H1 (cell line): ENCODE results near the gene NAA40. TPM values are rescaled to one million over a fixed set of nuclear protein-coding genes. Genes with fewer than 3 reads are reported as not detected.

Source experiments
- CTCF ChIA-PET: fragments of 300-600 bp; sonication (Branson Sonifier 250); formaldehyde crosslinking; loops from one replicate; lab custom pipeline; 2021; ENCODE audit not compliant: partially characterized antibody; lab: Charles Lee
- POLR2A ChIA-PET: fragments of 300-600 bp; sonication (Branson Sonifier 250); formaldehyde crosslinking; loops from one replicate; lab custom pipeline; 2021; ENCODE audit warnings: inconsistent platforms; ENCODE audit not compliant: partially characterized antibody; lab: Charles Lee
- DNase-seq, 2 experiments: peaks; one replicate each; pipeline versions ENCODE4 v3.0.0 to v3.0.0-alpha.2; 2010 to 2022; ENCODE audit warnings: low spot score in 2 of 2, low read depth in 1 of 2, mixed read lengths in 1 of 2
- FAIRE-seq: peaks from 2 replicates; lab custom pipeline; 2011; peaks lifted over from hg19 to GRCh38; lab: Jason Lieb, UNC
- H2AFZ ChIP-seq: 2 replicates; pipeline ENCODE4 v1.8.1; 2012; ENCODE audit warnings: low read length, inconsistent platforms
- H2AK5ac ChIP-seq: 2 replicates; pipeline ENCODE4 v1.6.1; 2013; ENCODE audit warnings: low read depth, low read length
- H2BK120ac ChIP-seq: replicated peaks from 2 replicates; pipeline ENCODE3; 2013; ENCODE audit warnings: low read depth, low read length, inconsistent platforms
- H2BK12ac ChIP-seq: 2 replicates; pipeline ENCODE4 v1.6.1; 2013; ENCODE audit warnings: low read depth, low read length
- H2BK15ac ChIP-seq: 2 replicates; pipeline ENCODE4 v1.6.1; 2013; ENCODE audit warnings: low read length
- H2BK20ac ChIP-seq: 2 replicates; pipeline ENCODE4 v1.6.1; 2013; ENCODE audit warnings: low read length
- H2BK5ac ChIP-seq: 2 replicates; pipeline ENCODE4 v1.6.1; 2013; ENCODE audit warnings: low read depth, low read length
- H3K14ac ChIP-seq: 2 replicates; pipeline ENCODE4 v1.6.1; 2013; ENCODE audit warnings: inconsistent platforms; ENCODE audit not compliant: insufficient read length
- H3K18ac ChIP-seq: 2 replicates; pipeline ENCODE4 v1.6.1; 2013; ENCODE audit warnings: low read length; ENCODE audit errors: extremely low read depth
- H3K23ac ChIP-seq: 2 replicates; pipeline ENCODE4 v1.6.1; 2013; ENCODE audit warnings: inconsistent platforms; ENCODE audit not compliant: insufficient read length
- H3K23me2 ChIP-seq: 2 replicates; pipeline ENCODE4 v1.6.1; 2013; ENCODE audit warnings: low read depth, low read length
- H3K27ac ChIP-seq: 2 replicates; pipeline ENCODE4 v1.6.1; 2011; ENCODE audit warnings: low read depth, low read length, inconsistent platforms
- H3K27me3 ChIP-seq, 4 experiments: replicated peaks in 1 of 4; 1 replicate in 1 of 4; 2 replicates in 3 of 4; pipeline versions ENCODE4 v1.6.1 to v1.8.1; 2011 to 2013; ENCODE audit warnings: low read length in 3 of 4, mild to moderate bottlenecking in 3 of 4, inconsistent platforms in 2 of 4, mixed read lengths in 2 of 4, moderate library complexity in 1 of 4; ENCODE audit not compliant: control insufficient read depth in 3 of 4, insufficient read depth in 3 of 4; ENCODE audit errors: extremely low read depth in 1 of 4
- H3K36me3 ChIP-seq, 4 experiments: 2 replicates each; pipeline versions ENCODE4 v1.6.1 to v1.8.1; 2011 to 2013; ENCODE audit warnings: mild to moderate bottlenecking in 4 of 4, low read length in 3 of 4, moderate library complexity in 2 of 4, control low read depth in 1 of 4, inconsistent platforms in 1 of 4; ENCODE audit not compliant: insufficient read depth in 4 of 4, control insufficient read depth in 2 of 4
- H3K4ac ChIP-seq: replicated peaks from 2 replicates; pipeline ENCODE3; 2013; ENCODE audit warnings: low read length, low read depth, mixed read lengths, inconsistent platforms; ENCODE audit not compliant: insufficient read length
- H3K4me1 ChIP-seq, 4 experiments: replicated peaks in 1 of 4; 1 replicate in 1 of 4; 2 replicates in 3 of 4; pipeline versions ENCODE4 v1.6.1 to v1.8.1; 2011 to 2013; ENCODE audit warnings: low read length in 3 of 4, inconsistent platforms in 2 of 4, mixed read lengths in 1 of 4; ENCODE audit not compliant: insufficient read depth in 4 of 4, control insufficient read depth in 3 of 4
- H3K4me2 ChIP-seq, 2 experiments: 2 replicates each; pipeline versions ENCODE4 v1.6.1 to v1.8.1; 2011 to 2013; ENCODE audit warnings: low read depth in 2 of 2, low read length in 2 of 2, control low read depth in 1 of 2, inconsistent platforms in 1 of 2, mild to moderate bottlenecking in 1 of 2; ENCODE audit not compliant: insufficient read depth in 1 of 2
- H3K4me3 ChIP-seq, 4 experiments: fragments of 200-600, 300-600 bp in 1 of 4; sonication (generic), shearing (Covaris generic), sonication (Bioruptor Twin) in 1 of 4; 2 replicates each; pipeline versions ENCODE4 v1.5.1 to v1.8.1; 2011 to 2016; ENCODE audit warnings: low read length in 4 of 4, low read depth in 3 of 4, control low read depth in 2 of 4, inconsistent platforms in 2 of 4, mild to moderate bottlenecking in 2 of 4, mixed read lengths in 1 of 4, moderate library complexity in 1 of 4; ENCODE audit not compliant: insufficient read depth in 2 of 4; ENCODE audit errors: extremely low read depth in 1 of 4
- H3K56ac ChIP-seq: replicated peaks from 2 replicates; pipeline ENCODE3; 2013; ENCODE audit warnings: low read depth, mild to moderate bottlenecking, mixed read lengths, low read length, inconsistent platforms; ENCODE audit not compliant: insufficient read length
- H3K79me1 ChIP-seq: 2 replicates; pipeline ENCODE4 v1.6.1; 2013; ENCODE audit warnings: low read depth, low read length, control low read depth
- H3K79me2 ChIP-seq, 2 experiments: 2 replicates each; pipeline versions ENCODE4 v1.6.1 to v1.8.1; 2012 to 2013; ENCODE audit warnings: low read length in 2 of 2, mild to moderate bottlenecking in 2 of 2, inconsistent platforms in 1 of 2; ENCODE audit not compliant: insufficient read depth in 2 of 2, control insufficient read depth in 1 of 2
- H3K9ac ChIP-seq, 4 experiments: replicated peaks in 1 of 4; 1 replicate in 1 of 4; 2 replicates in 3 of 4; pipeline versions ENCODE4 v1.6.1 to v1.8.1; 2011 to 2013; ENCODE audit warnings: low read depth in 3 of 4, low read length in 3 of 4, control low read depth in 2 of 4, mild to moderate bottlenecking in 2 of 4, moderate library complexity in 2 of 4, inconsistent platforms in 1 of 4; ENCODE audit errors: extremely low read depth in 1 of 4
- H3K9me3 ChIP-seq, 2 experiments: 2 replicates each; pipeline versions ENCODE4 v1.6.1 to v1.8.1; 2012 to 2013; ENCODE audit warnings: mild to moderate bottlenecking in 2 of 2, moderate library complexity in 2 of 2, control low read depth in 1 of 2, inconsistent platforms in 1 of 2, low read depth in 1 of 2, low read length in 1 of 2, mixed read lengths in 1 of 2; ENCODE audit not compliant: insufficient read depth in 2 of 2
- H4K20me1 ChIP-seq, 2 experiments: replicated peaks in 1 of 2; 2 replicates each; pipeline versions ENCODE3 to v1.8.1; 2011 to 2013; ENCODE audit warnings: inconsistent platforms in 2 of 2, low read length in 2 of 2, mild to moderate bottlenecking in 1 of 2; ENCODE audit not compliant: insufficient read depth in 2 of 2, control insufficient read depth in 1 of 2
- H4K5ac ChIP-seq: 2 replicates; pipeline ENCODE4 v1.6.1; 2013; ENCODE audit warnings: low read length, low read depth, mixed read lengths, inconsistent platforms; ENCODE audit not compliant: insufficient read length
- H4K8ac ChIP-seq: 2 replicates; pipeline ENCODE4 v1.8.0; 2013; ENCODE audit warnings: mild to moderate bottlenecking, moderate library complexity, low read length, inconsistent platforms; ENCODE audit not compliant: insufficient read depth; ENCODE audit errors: extremely low read depth
- H4K91ac ChIP-seq: replicated peaks from 2 replicates; pipeline ENCODE3; 2013; ENCODE audit warnings: low read length, mixed read lengths, inconsistent platforms; ENCODE audit not compliant: insufficient read length
- CHD2 ChIP-seq: IDR thresholded peaks from 2 replicates; pipeline ENCODE4 v1.6.1; 2012; ENCODE audit warnings: low read length, improper control_type of control experiment
- EP300 ChIP-seq, 2 experiments: IDR thresholded peaks; 1 replicate in 1 of 2; 2 replicates in 1 of 2; pipeline ENCODE4 v1.6.1; 2011 to 2012; ENCODE audit warnings: low read depth in 2 of 2, low read length in 2 of 2, mild to moderate bottlenecking in 2 of 2, borderline replicate concordance in 1 of 2, inconsistent platforms in 1 of 2, moderate library complexity in 1 of 2
- NANOG ChIP-seq: IDR thresholded peaks from 2 replicates; pipeline ENCODE4 v1.6.1; 2011; ENCODE audit warnings: low read length, low read depth, mild to moderate bottlenecking, inconsistent platforms; ENCODE audit not compliant: insufficient read depth, poor library complexity, severe bottlenecking
- POLR2A ChIP-seq, 2 experiments: IDR thresholded peaks; 1 replicate in 1 of 2; 2 replicates in 1 of 2; pipeline ENCODE4 v1.6.1; 2011; ENCODE audit warnings: low read depth in 2 of 2, low read length in 2 of 2, mild to moderate bottlenecking in 2 of 2; ENCODE audit errors: control extremely low read depth in 1 of 2
- POU5F1 ChIP-seq: IDR thresholded peaks from 2 replicates; pipeline ENCODE4 v1.6.1; 2011; ENCODE audit warnings: low read depth, mild to moderate bottlenecking, low read length, moderate library complexity
- RAD21 ChIP-seq, 2 experiments: IDR thresholded peaks in 1 of 2; conservative IDR thresholded peaks in 1 of 2; 2 replicates each; pipeline ENCODE4 v1.6.1; 2011; ENCODE audit warnings: low read depth in 2 of 2, low read length in 2 of 2, improper control_type of control experiment in 1 of 2, inconsistent platforms in 1 of 2, mild to moderate bottlenecking in 1 of 2, moderate library complexity in 1 of 2
- SIN3A ChIP-seq, 2 experiments: IDR thresholded peaks in 1 of 2; conservative IDR thresholded peaks in 1 of 2; 2 replicates each; pipeline ENCODE4 v1.6.1; 2011 to 2012; ENCODE audit warnings: low read length in 2 of 2, improper control_type of control experiment in 1 of 2, low read depth in 1 of 2, mild to moderate bottlenecking in 1 of 2
- SIX5 ChIP-seq: IDR thresholded peaks from 2 replicates; pipeline ENCODE4 v1.6.1; 2011; ENCODE audit warnings: mild to moderate bottlenecking, low read depth, low read length
- SRF ChIP-seq: IDR thresholded peaks from 2 replicates; pipeline ENCODE4 v1.6.1; 2011; ENCODE audit warnings: mild to moderate bottlenecking, low read depth, low read length, moderate library complexity
- TEAD4 ChIP-seq: IDR thresholded peaks from 2 replicates; pipeline ENCODE4 v1.6.1; 2012; ENCODE audit warnings: low read depth, low read length, inconsistent platforms, mixed read lengths
- WGBS, 2 experiments: shearing (Covaris generic) in 1 of 2; methylation state at CpG; one replicate each; pipeline versions ENCODE4 v1.1.6 to v1.1.7; 2013 to 2015; ENCODE audit warnings: low lambda C conversion rate in 2 of 2, mixed read lengths in 2 of 2, inconsistent platforms in 1 of 2, low coverage in 1 of 2, missing lambda C conversion rate in 1 of 2; ENCODE audit not compliant: insufficient replicate concordance in 2 of 2, insufficient coverage in 1 of 2, insufficient read length in 1 of 2; ENCODE audit errors: extremely low coverage in 1 of 2, missing lambda C conversion rate in 1 of 2; 5-methylcytosine and 5-hydroxymethylcytosine counted together
- polyA plus RNA-seq, 7 experiments: library from polyadenylated mRNA; depleted of rRNA in 3 of 7; stranded (reverse) in 5 of 7; unstranded in 2 of 7; fragments of >200 nt in 5 of 7; fragments of 200-250 nt in 2 of 7; gene quantifications; 1 replicate in 5 of 7; 2 replicates in 1 of 7; 4 replicates in 1 of 7; pipeline versions ENCODE4 v1.2.1 to v1.2.3, GENCODE V29; 2011 to 2013; ENCODE audit warnings: missing spikeins in 2 of 7, mixed read lengths in 2 of 7
- total RNA-seq: library from RNA; stranded (reverse); fragmentation: NEBNext Ultra II Directional; extraction: Animal tissue kit (Norgen Biotek cat#: 25700); gene quantifications from 2 replicates; pipeline ENCODE4 v1.2.1, GENCODE V29; 2021
- TF ChIP-seq, protein P1 (sequence below): IDR thresholded peaks from 2 replicates; pipeline ENCODE4 v1.6.1; 2011; ENCODE audit warnings: low read length, improper control_type of control experiment
- TF ChIP-seq, protein P2 (sequence below): IDR thresholded peaks from 2 replicates; pipeline ENCODE4 v1.6.1; 2012; ENCODE audit warnings: inconsistent platforms

The NAA40 gene
- total and polyA plus RNA-seq, 2 of the 8 experiments (the other 6 are each of a cell fraction or from before 2014, with no cell fraction given), result 20.0 to 31.1 TPM

DNA sequence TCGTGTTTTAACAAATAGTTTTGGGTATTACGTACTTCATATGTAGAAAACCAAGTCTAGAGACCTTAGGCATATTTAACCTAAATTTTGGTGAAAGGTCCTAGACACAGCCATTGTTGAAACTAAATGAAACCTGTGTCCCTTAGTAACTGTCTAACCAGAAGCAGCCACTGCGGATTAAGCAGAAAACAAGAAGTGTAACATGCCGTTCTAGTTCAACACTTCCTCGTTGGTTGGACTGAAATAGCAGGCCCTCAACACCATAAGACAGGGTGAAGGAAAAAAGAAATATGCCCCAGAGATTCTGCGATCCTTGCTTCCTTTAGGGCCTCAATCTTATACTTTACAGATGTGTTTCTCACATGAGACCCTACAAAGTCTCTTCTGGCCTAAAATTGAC is 2.0 kb downstream of the NAA40 start:
- WGBS, 2 experiments, result 97% methylated on average over 6 of the region's 6 CpGs; no CpG with 5 or more reads in 1 of the 2 experiments
- peaks cover 4 to 52% of the 10 kb centered on the region in 2 experiments for H3K79me2 ChIP-seq
- H3K4me3 ChIP-seq, result no peak overlapping the region
- H3K27me3 ChIP-seq, result no peaks in the 10 kb centered on the region
- H3K36me3 ChIP-seq, result peaks cover 0 to 3% (median 2%) of the 10 kb centered on the region in 4 experiments; a peak in 4 of 8 replicates
- no peak overlapping the region for H4K91ac ChIP-seq
- no peak overlapping the region for H4K8ac ChIP-seq
- no peak overlapping the region for H3K18ac ChIP-seq
- no peak overlapping the region for H3K23ac ChIP-seq
- no peak overlapping the region for H3K14ac ChIP-seq
- no peak overlapping the region for H3K56ac ChIP-seq
- ChIA-PET POLR2A (no interaction called here), CTCF (no interaction called here)
- H2BK15ac ChIP-seq, result no peak overlapping the region
- no peak overlapping the region for H2BK12ac ChIP-seq
- no peak overlapping the region for H3K4ac ChIP-seq
- H4K5ac ChIP-seq, result no peak overlapping the region
- H2AK5ac ChIP-seq, result no peak overlapping the region
- peaks cover 8 to 11% of the 10 kb centered on the region in 2 experiments for H4K20me1 ChIP-seq
- no peak overlapping the region for H3K9ac ChIP-seq
- H2AFZ ChIP-seq, result no peak overlapping the region
- H3K79me1 ChIP-seq, result peaks cover 3% of the 10 kb centered on the region; the same call in 1 of the 2 replicates
- FAIRE-seq (no peak), DNase-seq (no peak)
- H3K4me2 ChIP-seq, result no peak overlapping the region
- no peak overlapping the region for H2BK120ac ChIP-seq
- peaks cover 12% of the 10 kb centered on the region for H3K23me2 ChIP-seq
- H2BK5ac ChIP-seq, result no peak overlapping the region
- H3K27ac ChIP-seq, result no peak overlapping the region
- no peaks in the 10 kb centered on the region for H3K9me3 ChIP-seq
- no peak overlapping the region for H2BK20ac ChIP-seq
- TF ChIP-seq POLR2A (IDR thresholded peaks at IDR 0.05; ENCODE audit: control extremely low read depth in 1 of 2, low read depth in 2 of 2, low read length in 2 of 2) (no peak), EP300 (IDR thresholded peaks at IDR 0.05; ENCODE audit: borderline replicate concordance in 1 of 2, low read depth in 2 of 2, low read length in 2 of 2) (no peak), CHD2 (no peak), POU5F1 (no peak), TEAD4 (no peak), SIN3A (conservative IDR thresholded peaks at IDR 0.05 in 1 of 2, IDR thresholded peaks at IDR 0.05 in 1 of 2; ENCODE audit: low read depth in 1 of 2, low read length in 2 of 2) (no peak), NANOG (no peak), RAD21 (IDR thresholded peaks at IDR 0.05 in 1 of 2, conservative IDR thresholded peaks at IDR 0.05 in 1 of 2; ENCODE audit: low read depth in 2 of 2, low read length in 2 of 2) (no peak), SIX5 (no peak), SRF (no peak)
- TF ChIP-seq, protein P1, sequence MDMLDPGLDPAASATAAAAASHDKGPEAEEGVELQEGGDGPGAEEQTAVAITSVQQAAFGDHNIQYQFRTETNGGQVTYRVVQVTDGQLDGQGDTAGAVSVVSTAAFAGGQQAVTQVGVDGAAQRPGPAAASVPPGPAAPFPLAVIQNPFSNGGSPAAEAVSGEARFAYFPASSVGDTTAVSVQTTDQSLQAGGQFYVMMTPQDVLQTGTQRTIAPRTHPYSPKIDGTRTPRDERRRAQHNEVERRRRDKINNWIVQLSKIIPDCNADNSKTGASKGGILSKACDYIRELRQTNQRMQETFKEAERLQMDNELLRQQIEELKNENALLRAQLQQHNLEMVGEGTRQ, result no peak
- TF ChIP-seq, protein P2, sequence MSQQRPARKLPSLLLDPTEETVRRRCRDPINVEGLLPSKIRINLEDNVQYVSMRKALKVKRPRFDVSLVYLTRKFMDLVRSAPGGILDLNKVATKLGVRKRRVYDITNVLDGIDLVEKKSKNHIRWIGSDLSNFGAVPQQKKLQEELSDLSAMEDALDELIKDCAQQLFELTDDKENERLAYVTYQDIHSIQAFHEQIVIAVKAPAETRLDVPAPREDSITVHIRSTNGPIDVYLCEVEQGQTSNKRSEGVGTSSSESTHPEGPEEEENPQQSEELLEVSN, result no peak
- H3K4me1 ChIP-seq, result no peaks in the 10 kb centered on the region; a peak in 2 of 7 replicates
